ENCODE data around the gene B3GNT7. TPM values are rescaled to one million over a fixed set of nuclear protein-coding genes. Genes with fewer than 3 reads are reported as not detected.
"Not testable (repeated sequence)": the region's sequence is repeated elsewhere in the genome, so short reads cannot be mapped to it uniquely, and the experiment has no call there.

B3GNT7 gene
- total RNA-seq, 4 donors from 2014 or later = 3.0 to 5.7 (median 3.6) TPM

DNA sequence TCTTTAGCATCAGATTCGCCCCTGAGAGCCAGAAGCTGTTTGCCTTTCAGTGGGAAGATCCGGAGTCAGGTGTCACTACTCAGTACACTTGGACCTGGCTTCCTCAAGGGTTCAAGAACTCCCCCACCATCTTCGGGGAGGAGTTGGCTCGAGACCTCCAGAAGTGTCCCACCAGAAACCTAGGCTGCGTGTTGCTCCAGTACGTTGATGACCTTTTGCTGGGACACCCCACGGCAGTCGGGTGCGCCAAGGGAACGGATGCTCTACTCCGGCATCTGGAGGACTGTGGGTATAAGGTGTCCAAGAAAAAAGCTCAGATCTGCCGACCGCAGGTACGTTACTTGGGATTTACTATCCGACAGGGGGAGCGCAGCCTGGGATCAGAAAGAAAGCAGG, 8.7 kb downstream of the B3GNT7 start:
- not testable (repeated sequence) for H3K4me3 ChIP-seq, ATAC-seq, H3K36me3 ChIP-seq, H3K27me3 ChIP-seq, H3K9me3 ChIP-seq, H3K27ac ChIP-seq
- WGBS, 2 donors (ENCODE audit: low coverage in 1 of 2) = 83% methylated on average over 3 of the region's 16 CpGs; no CpG with 5 or more reads in 1 of the 2 donors
- H3K4me1 ChIP-seq = peaks cover 0 to 30% (median 0%) of the 10 kb centered on the region in 3 donors

DNA sequence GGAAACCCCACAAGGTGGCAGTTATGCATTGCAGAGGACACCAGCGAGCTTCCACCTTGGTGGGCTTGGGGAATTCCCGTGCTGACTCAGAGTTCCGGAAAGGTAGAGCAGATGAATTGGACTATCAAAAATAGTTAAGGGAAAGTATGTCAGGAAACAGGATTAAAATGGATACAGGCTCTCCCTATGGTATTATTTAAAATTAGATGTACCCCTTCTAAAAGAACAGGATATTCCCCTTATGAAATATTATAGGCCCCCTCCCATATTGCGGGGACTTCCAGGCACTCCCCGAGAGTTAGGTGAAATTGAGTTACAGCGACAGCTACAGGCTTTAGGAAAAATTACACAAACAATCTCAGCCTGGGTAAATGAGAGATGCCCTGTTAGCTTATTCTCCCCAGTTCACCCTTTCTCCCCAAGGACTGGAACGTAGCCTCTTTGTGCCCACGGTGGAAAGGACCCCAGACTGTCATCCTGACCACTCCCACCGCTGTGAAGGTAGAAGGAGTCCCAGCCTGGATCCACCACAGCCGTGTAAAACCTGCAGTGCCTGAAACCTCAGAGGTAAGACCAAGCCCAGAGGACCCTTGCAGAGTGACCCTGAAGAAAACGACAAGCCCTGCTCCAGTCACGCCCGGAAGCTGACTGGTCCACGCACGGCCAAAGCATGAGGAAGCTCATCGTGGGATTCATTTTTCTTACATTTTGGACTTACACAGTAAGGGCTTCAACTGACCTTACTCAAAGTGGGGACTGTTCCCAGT, 10.3 kb downstream of the B3GNT7 start:
- not testable (repeated sequence) for H3K27ac ChIP-seq

DNA sequence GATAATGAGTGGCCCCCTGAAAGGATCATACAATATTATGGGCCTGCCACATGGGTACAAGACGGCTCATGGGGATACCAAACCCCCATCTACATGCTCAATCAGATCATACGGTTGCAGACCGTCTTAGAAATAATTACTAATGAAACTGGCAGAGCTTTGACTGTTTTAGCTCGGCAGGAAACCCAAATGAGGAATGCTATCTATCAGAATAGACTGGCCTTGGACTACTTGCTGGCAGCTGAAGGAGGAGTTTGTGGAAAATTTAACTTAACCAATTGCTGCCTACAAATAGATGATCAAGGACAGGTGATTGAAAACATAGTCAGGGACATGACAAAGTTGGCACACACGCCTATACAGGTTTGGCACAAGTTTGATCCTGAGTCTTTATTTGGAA, 12.2 kb downstream of the B3GNT7 start:
- H3K27ac ChIP-seq, H3K36me3 ChIP-seq, H3K4me3 ChIP-seq, H3K9me3 ChIP-seq, ATAC-seq, H3K27me3 ChIP-seq: not testable (repeated sequence)
- WGBS, 2 donors (ENCODE audit: low coverage in 1 of 2) = 47 to 64% methylated on average over 5 of the region's 5 CpGs
- H3K4me1 ChIP-seq = peaks cover 0 to 20% (median 3%) of the 10 kb centered on the region in 3 donors

More for the DNA sequence above, 10.3 kb downstream of the B3GNT7 start:
- not testable (repeated sequence) for H3K9me3 ChIP-seq, H3K27me3 ChIP-seq, H3K4me3 ChIP-seq, H3K36me3 ChIP-seq, ATAC-seq
- whole genome bisulfite sequencing, 2 donors (ENCODE audit: low coverage in 1 of 2) = 17 to 30% methylated on average over 12 to 16 of the region's 16 CpGs
- TF ChIP-seq, protein P1, sequence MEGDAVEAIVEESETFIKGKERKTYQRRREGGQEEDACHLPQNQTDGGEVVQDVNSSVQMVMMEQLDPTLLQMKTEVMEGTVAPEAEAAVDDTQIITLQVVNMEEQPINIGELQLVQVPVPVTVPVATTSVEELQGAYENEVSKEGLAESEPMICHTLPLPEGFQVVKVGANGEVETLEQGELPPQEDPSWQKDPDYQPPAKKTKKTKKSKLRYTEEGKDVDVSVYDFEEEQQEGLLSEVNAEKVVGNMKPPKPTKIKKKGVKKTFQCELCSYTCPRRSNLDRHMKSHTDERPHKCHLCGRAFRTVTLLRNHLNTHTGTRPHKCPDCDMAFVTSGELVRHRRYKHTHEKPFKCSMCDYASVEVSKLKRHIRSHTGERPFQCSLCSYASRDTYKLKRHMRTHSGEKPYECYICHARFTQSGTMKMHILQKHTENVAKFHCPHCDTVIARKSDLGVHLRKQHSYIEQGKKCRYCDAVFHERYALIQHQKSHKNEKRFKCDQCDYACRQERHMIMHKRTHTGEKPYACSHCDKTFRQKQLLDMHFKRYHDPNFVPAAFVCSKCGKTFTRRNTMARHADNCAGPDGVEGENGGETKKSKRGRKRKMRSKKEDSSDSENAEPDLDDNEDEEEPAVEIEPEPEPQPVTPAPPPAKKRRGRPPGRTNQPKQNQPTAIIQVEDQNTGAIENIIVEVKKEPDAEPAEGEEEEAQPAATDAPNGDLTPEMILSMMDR (IDR thresholded peaks at IDR 0.05) = peak in 3 of 4 experiments; percentile 42 to 51 (median 51)
- peaks cover 0 to 14% (median 0%) of the 10 kb centered on the region in 3 donors for H3K4me1 ChIP-seq

DNA sequence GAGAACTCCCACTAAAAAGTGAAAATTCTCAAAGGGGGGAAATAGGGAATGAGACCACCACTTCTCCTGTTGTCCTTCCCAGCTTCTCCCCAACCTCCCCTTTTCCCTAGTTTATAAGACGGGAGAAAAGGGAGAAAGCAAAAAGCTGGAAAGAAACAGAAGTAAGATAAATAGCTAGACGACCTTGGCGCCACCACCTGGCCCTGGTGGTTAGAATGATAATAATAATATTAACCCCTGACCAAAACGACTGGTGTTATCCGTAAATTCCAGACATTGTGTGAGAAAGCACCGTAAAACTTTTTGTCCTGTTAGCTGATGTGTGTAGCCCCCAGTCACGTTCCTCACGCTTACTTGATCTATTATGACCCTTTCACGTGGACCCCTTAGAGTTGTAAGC, 12.8 kb downstream of the B3GNT7 start:
- H3K4me1 ChIP-seq = peaks cover 0 to 24% (median 4%) of the 10 kb centered on the region in 3 donors
- H3K27me3 ChIP-seq, H3K36me3 ChIP-seq, H3K4me3 ChIP-seq, ATAC-seq, H3K27ac ChIP-seq, H3K9me3 ChIP-seq: not testable (repeated sequence)
- WGBS, 2 donors (ENCODE audit: low coverage in 1 of 2) = 78 to 85% methylated on average over 8 to 9 of the region's 9 CpGs

DNA sequence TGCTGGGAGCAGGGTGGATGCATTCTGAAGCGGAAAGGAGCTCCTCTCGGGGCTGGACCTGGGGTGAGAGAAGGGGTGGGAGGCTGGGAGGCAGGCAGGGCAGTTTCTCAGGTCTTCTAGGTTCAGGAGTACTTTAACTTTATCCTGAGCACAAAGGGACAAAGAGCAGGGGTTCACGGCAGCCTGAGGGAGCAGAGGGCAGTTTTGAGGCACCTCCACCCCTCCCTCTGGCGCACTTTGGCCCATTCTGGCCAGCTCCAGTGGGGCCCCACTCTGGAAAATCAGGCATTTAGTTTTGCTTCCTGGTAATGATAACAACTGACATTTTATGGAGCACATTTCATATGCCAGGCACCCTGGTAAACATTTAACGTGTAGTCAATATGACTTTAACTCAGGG, 14.3 kb downstream of the B3GNT7 start:
- WGBS, 2 donors (ENCODE audit: low coverage in 1 of 2) = 93 to 100% methylated on average over 3 of the region's 5 CpGs
- H3K36me3 ChIP-seq = no peaks in the 10 kb centered on the region

DNA sequence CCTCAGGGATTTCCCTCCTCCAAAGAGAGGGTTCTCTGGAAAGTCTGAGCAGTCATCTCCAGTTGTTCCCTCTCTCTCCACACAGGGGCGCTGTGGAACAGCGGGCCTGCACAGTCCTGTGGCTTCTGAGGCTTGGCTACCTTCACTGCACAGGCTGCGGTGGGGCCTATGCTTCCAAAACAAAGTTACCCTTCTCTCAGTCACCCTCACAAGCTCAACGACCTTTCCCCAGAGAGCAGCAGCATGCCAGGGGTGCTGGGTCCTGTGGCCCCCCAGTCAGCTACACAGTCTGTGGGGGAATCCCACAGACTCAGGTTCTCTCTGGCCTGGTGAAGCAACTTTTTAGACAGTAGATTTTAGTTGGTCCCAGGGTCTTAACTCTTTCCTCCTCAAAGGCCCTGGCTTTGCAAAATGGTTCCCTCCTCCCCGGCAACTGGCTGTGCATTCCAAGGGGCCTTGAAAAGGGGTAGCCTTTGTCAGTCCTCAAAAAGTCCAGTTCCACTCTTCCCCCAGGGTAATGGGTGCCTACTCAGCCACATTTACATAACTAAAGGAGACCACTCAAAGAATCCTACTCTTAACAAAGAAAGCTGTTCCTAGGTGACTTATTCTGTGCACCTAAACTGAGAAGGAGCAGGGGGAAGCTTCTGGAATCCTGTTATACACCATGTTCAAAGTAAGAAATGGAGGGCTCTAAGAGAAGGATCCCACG, 14.9 kb downstream of the B3GNT7 start:
- ATAC-seq = no peak
- H3K4me3 ChIP-seq = no peak overlapping the region
- no peaks in the 10 kb centered on the region for H3K36me3 ChIP-seq
- no peaks in the 10 kb centered on the region for H3K9me3 ChIP-seq
- H3K27ac ChIP-seq = no peak overlapping the region
- TF ChIP-seq, protein P1 (IDR thresholded peaks at IDR 0.05) = no peak
- TF ChIP-seq POLR2A (IDR thresholded peaks at IDR 0.05) (no peak), POLR2AphosphoS5 (IDR thresholded peaks at IDR 0.05) (no peak), EP300 (IDR thresholded peaks at IDR 0.05) (no peak)
- peaks cover 0 to 24% (median 4%) of the 10 kb centered on the region in 3 donors for H3K4me1 ChIP-seq
- 74% methylated on average over 3 of the region's 6 CpGs; no CpG with 5 or more reads in 1 of the 2 donors for WGBS, 2 donors (ENCODE audit: low coverage in 1 of 2)
- no peaks in the 10 kb centered on the region for H3K27me3 ChIP-seq

More for the DNA sequence above, 14.3 kb downstream of the B3GNT7 start:
- ATAC-seq = no peak
- H3K27me3 ChIP-seq = no peaks in the 10 kb centered on the region
- no peak overlapping the region for H3K4me3 ChIP-seq
- no peak for TF ChIP-seq POLR2AphosphoS5 (IDR thresholded peaks at IDR 0.05)
- no peak for TF ChIP-seq EP300 (IDR thresholded peaks at IDR 0.05)
- TF ChIP-seq, protein P1 (IDR thresholded peaks at IDR 0.05) = no peak
- TF ChIP-seq POLR2A (IDR thresholded peaks at IDR 0.05) = no peak
- no peak overlapping the region for H3K27ac ChIP-seq
- H3K4me1 ChIP-seq = peaks cover 0 to 24% (median 4%) of the 10 kb centered on the region in 3 donors
- H3K9me3 ChIP-seq = no peaks in the 10 kb centered on the region
